Mesodermal cell (in vitro differentiated cells): ENCODE measurements around the gene OR7G2.
"Not testable (repeated sequence)": the region's sequence is repeated elsewhere in the genome, so short reads cannot be mapped to it uniquely, and the experiment has no call there.

Experiments used
- H3K27ac ChIP-seq: 2 replicates; pipeline ENCODE4 v1.7.0; 2013; ENCODE audit warnings: mild to moderate bottlenecking, low read depth, low read length, moderate library complexity; ENCODE audit not compliant: severe bottlenecking
- H3K36me3 ChIP-seq: 2 replicates; pipeline ENCODE4 v1.7.1; 2013; ENCODE audit warnings: mild to moderate bottlenecking, low read length, moderate library complexity; ENCODE audit not compliant: control insufficient read depth, insufficient read depth
- H3K4me1 ChIP-seq: one replicate; pipeline ENCODE4 v1.7.1; 2013; ENCODE audit warnings: mild to moderate bottlenecking, low read length; ENCODE audit not compliant: insufficient read depth, control insufficient read depth, poor library complexity, severe bottlenecking
- H3K4me3 ChIP-seq: 2 replicates; pipeline ENCODE4 v1.7.0; 2013; ENCODE audit warnings: low read length, control low read depth, mild to moderate bottlenecking; ENCODE audit not compliant: insufficient read depth, poor library complexity, severe bottlenecking; ENCODE audit errors: extremely low read depth
- H3K9me3 ChIP-seq: 2 replicates; pipeline ENCODE4 v1.7.1; 2013; ENCODE audit warnings: mild to moderate bottlenecking, low read length, moderate library complexity; ENCODE audit not compliant: control insufficient read depth
- WGBS, 2 experiments: methylation state at CpG; one replicate each; pipeline ENCODE4 v1.1.5; 2013; ENCODE audit warnings: missing lambda C conversion rate in 2 of 2; ENCODE audit not compliant: insufficient coverage in 2 of 2; 5-methylcytosine and 5-hydroxymethylcytosine counted together

The OR7G2 gene

GRCh38 chr19:9054765-9055164 lies 52.5 kb downstream of the OR7G2 start:
- no peaks in the 10 kb centered on the region for H3K9me3 ChIP-seq
- peak overlapping the region; percentile 49 for H3K27ac ChIP-seq
- no peak overlapping the region for H3K4me3 ChIP-seq
- WGBS, 2 experiments: 14 to 30% methylated on average over 1 to 3 of the region's 8 CpGs
- no peaks in the 10 kb centered on the region for H3K36me3 ChIP-seq
- peaks cover 11% of the 10 kb centered on the region for H3K4me1 ChIP-seq

- 84 to 91% methylated on average over 6 to 7 of the region's 8 CpGs for WGBS, 2 experiments
Measured at GRCh38 chr19:9054207-9054606, 53.1 kb downstream of the OR7G2 start.

GRCh38 chr19:9053674-9054073 lies 53.6 kb downstream of the OR7G2 start:
- H3K36me3 ChIP-seq, H3K4me3 ChIP-seq, H3K27ac ChIP-seq, H3K9me3 ChIP-seq: not testable (repeated sequence)
- 82 to 94% methylated on average over 2 to 6 of the region's 6 CpGs for WGBS, 2 experiments
- peaks cover 11% of the 10 kb centered on the region for H3K4me1 ChIP-seq

More at GRCh38 chr19:9054207-9054606, 53.1 kb downstream of the OR7G2 start:
- no peak overlapping the region for H3K27ac ChIP-seq
- no peaks in the 10 kb centered on the region for H3K9me3 ChIP-seq
- no peaks in the 10 kb centered on the region for H3K36me3 ChIP-seq
- H3K4me3 ChIP-seq: no peak overlapping the region
- H3K4me1 ChIP-seq: peaks cover 11% of the 10 kb centered on the region

GRCh38 chr19:9052894-9053293 lies 54.4 kb downstream of the OR7G2 start:
- no peak overlapping the region for H3K4me3 ChIP-seq
- H3K27ac ChIP-seq: no peak overlapping the region
- no peaks in the 10 kb centered on the region for H3K9me3 ChIP-seq
- H3K36me3 ChIP-seq: no peaks in the 10 kb centered on the region
- WGBS, 2 experiments: 93 to 95% methylated on average over 4 of the region's 4 CpGs
- peaks cover 11% of the 10 kb centered on the region for H3K4me1 ChIP-seq
